RWPE1 (cell line): ENCODE measurements around the gene GPR161.

Experiments
- CTCF ChIA-PET: fragments of 350-600 bp; sonication (Branson Sonifier 250); formaldehyde crosslinking; extraction: SDS; loops from one replicate; lab custom pipeline; 2021; lab: Yijun Ruan, JAX
- POLR2A ChIA-PET: fragments of 400-600 bp; formaldehyde crosslinking; extraction: SDS; loops from one replicate; lab custom pipeline; 2020; ENCODE audit warnings: antibody characterized with exemption; ENCODE audit not compliant: low non-redundant PET; lab: Yijun Ruan, JAX
- DNase-seq: peaks from one replicate; pipeline ENCODE4 v3.0.0; 2012; ENCODE audit warnings: low spot score
- H3K27ac ChIP-seq: fragments of 450-650 bp; 2 replicates; pipeline ENCODE4 v1.5.1; 2017
- TF ChIP-seq, protein P1 (sequence below): fragments of 450-650 bp; conservative IDR thresholded peaks from 2 replicates; pipeline ENCODE4 v1.5.1; 2017; ENCODE audit warnings: low read depth, mild to moderate bottlenecking

GPR161 gene

DNA sequence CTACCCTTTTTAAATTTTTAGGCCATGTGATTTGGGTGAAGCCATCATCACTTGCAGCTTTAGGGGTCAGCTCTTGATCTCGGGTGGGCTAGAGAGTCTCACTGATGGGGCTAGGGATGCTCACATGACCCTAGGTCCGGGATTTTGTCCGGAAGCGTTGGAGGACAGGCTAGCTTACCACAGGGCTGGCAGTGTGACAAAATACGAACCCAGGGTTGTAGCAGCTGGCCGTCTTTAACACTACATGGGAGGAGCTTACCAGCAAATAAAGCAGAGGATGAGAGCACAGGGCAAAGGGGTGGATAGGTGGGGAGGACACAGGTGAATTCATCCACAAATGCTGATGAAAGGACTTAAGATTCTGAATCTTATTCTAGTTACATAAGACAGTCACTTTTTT is 21.9 kb downstream of the GPR161 start:
- POLR2A ChIA-PET = no interaction called here
- peak overlapping the region; percentile 27 for H3K27ac ChIP-seq
- CTCF ChIA-PET = no interaction called here
- TF ChIP-seq, protein P1, sequence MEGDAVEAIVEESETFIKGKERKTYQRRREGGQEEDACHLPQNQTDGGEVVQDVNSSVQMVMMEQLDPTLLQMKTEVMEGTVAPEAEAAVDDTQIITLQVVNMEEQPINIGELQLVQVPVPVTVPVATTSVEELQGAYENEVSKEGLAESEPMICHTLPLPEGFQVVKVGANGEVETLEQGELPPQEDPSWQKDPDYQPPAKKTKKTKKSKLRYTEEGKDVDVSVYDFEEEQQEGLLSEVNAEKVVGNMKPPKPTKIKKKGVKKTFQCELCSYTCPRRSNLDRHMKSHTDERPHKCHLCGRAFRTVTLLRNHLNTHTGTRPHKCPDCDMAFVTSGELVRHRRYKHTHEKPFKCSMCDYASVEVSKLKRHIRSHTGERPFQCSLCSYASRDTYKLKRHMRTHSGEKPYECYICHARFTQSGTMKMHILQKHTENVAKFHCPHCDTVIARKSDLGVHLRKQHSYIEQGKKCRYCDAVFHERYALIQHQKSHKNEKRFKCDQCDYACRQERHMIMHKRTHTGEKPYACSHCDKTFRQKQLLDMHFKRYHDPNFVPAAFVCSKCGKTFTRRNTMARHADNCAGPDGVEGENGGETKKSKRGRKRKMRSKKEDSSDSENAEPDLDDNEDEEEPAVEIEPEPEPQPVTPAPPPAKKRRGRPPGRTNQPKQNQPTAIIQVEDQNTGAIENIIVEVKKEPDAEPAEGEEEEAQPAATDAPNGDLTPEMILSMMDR = no peak
- DNase-seq = no peak

- DNase-seq = peak; percentile 96
- H3K27ac ChIP-seq = peak overlapping the region; percentile 95
- TF ChIP-seq, protein P1 = no peak
- POLR2A ChIA-PET = no interaction called here
- CTCF ChIA-PET = interaction anchor here (0.5 kb wide), 1 partner anchor 59 kb away, joined by 3 read pairs; no protein-coding TSS in a partner anchor
Observed at GRCh38 chr1:168112673-168113305, 23.9 kb downstream of the GPR161 start.

DNA sequence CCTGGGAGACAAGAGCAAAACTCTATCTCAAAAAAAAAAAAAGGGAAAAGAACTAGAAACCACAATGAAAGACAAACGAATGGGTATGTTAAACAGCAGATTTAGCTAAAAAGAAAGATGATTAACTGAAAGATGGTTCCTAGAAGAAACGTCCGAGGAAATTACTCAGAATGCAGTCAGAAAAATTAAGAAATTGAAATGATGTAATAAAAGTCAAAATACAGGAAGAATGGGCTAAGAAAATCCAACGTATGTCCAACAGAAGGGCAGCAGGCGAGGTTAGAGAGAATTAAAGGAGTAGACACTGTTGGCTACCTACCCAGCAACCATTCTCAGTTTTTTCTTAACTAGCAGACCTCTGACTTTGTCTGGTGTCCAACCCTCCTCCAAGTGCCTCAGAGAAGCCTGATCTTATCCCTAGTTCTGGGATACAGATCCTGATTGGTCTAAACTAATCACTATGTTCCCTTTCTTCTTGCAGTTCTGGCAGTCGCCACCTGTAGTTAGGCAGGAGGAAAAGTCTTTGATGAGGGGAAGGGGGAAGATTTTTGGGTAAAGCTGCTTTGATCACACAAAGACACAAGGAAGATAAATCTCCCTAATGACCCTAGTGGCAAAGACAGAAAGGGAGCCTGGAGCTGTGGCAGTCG is 25.7 kb downstream of the GPR161 start:
- DNase-seq = no peak
- ChIA-PET CTCF (interaction anchor here (0.6 to 0.7 kb wide), 3 partner anchors 18 to 885 kb away, joined by 3 to 4 read pairs (median 4); no protein-coding TSS in a partner anchor), POLR2A (no interaction called here)

DNA sequence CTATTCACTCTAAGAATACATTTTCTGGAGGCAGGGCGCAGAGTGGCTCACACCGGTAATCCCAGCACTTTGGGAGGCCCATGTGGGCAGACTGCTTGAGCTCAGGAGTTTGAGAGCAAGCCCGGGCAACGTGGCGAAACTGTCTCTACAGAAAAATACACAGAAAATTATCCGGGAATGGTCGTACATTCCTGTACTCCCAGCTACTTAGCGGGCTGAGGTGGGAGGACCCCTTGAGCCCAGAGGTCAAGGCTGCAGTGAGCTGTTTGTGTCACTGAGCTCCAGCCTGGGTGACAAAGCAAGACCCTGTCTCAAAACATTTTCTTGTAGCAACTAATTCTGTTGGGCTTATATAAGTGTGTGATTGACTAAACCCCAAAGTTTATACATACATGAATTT is 30.5 kb downstream of the GPR161 start:
- TF ChIP-seq, protein P1 = no peak
- no peak for DNase-seq
- H3K27ac ChIP-seq = no peak overlapping the region
- ChIA-PET CTCF (interaction anchor here (0.7 kb wide), 1 partner anchor 62 kb away, joined by 3 read pairs; no protein-coding TSS in a partner anchor), POLR2A (no interaction called here)

More for the DNA sequence above, 25.7 kb downstream of the GPR161 start:
- H3K27ac ChIP-seq = peak overlapping the region; percentile 64
- TF ChIP-seq, protein P1 = no peak

DNA sequence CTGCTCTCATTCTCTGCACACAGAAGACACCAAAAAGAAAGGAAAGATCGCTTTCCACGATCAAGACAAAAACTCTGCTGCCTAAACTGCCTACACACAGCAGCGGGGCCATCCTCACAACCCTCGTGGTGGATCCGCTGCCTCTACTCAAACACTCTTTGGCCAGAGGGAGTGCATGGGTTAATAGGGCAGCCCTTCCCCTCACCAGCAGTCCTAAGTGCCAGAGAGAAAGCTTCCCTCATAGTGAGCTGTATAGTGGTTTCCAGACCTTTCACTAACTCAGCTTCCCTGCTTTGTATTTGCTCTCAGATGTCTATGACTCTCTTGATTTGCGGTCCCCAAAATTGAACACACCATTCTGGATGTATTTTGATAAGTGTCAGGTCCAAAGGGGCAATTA is 30.9 kb downstream of the GPR161 start:
- CTCF ChIA-PET = no interaction called here
- TF ChIP-seq, protein P1 = no peak
- H3K27ac ChIP-seq = no peak overlapping the region
- POLR2A ChIA-PET = no interaction called here
- no peak for DNase-seq

DNA sequence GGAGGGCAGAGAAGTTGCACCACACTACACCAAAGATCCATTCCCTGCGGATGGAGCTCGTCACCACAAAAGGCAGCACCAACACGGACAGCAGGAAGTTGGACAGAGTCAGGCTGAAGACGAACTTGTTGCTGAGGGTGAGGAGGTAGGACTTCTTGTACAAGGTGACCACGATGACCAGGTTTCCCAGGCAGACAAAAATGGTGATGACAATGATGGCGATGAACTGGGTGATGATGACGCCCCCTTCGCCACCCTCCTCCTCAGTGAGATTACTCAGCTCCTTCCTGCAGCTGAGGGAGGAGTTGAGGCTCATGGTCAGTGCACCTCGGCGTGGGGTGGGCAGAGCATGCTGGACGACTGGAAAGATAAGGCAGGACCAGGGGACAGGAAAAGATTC is 32.2 kb downstream of the GPR161 start:
- ChIA-PET CTCF (interaction anchor here (1.0 kb wide), 1 partner anchor 37 kb away, joined by 3 read pairs; no protein-coding TSS in a partner anchor), POLR2A (no interaction called here)
- H3K27ac ChIP-seq = no peak overlapping the region
- DNase-seq = no peak
- TF ChIP-seq, protein P1 = no peak
